ENCODE results near the gene IVD. TPM values are rescaled to one million over a fixed set of nuclear protein-coding genes. Genes with fewer than 3 reads are reported as not detected.

The IVD gene
- total RNA-seq, 2 donors from 2014 or later: 74.1 to 86.1 TPM

DNA sequence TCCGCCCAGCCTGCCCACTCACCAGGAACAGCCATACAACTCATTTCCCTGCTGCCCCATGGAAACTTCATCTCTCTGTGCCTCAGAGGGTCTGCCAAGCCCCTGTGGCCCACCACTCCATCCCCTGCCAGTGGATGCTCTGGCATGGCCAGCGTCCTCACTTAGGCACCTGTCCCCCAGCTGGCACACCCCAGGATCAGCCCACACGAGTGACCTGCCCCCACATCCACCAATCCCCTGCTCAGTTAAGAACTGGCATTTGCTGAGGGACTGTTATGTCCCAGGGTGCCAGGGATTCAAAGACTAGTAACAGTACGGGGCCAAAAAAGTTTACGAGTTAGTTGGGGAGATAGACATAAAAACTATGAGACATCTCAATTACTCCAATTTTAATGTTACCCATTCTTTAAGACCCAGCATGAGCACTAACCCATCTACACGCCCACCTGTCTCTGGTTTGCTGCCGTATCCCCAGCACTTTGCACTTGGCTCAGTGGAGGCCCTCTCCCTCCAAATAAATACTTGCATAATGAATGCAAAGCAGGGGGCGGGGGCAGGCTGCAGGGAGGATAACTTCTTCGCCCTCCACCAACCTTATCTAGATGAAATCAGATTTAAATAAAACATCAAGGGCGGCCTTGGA, 23.6 kb downstream of the IVD start:
- no peak overlapping the region for H3K4me3 ChIP-seq
- intact Hi-C loops (cut with DNase I): no loop called here
- DNase-seq: no peak
- H3K27me3 ChIP-seq: no peaks in the 10 kb centered on the region
- H3K36me3 ChIP-seq: no peaks in the 10 kb centered on the region
- TF ChIP-seq CTCF (IDR thresholded peaks at IDR 0.05): no peak
- no peak overlapping the region for H3K27ac ChIP-seq
- no peaks in the 10 kb centered on the region for H3K9me3 ChIP-seq
- H3K9ac ChIP-seq (ENCODE audit: low read depth in 2 of 2, low read length in 2 of 2): no peak overlapping the region
- H3K4me1 ChIP-seq: no peaks in the 10 kb centered on the region

DNA sequence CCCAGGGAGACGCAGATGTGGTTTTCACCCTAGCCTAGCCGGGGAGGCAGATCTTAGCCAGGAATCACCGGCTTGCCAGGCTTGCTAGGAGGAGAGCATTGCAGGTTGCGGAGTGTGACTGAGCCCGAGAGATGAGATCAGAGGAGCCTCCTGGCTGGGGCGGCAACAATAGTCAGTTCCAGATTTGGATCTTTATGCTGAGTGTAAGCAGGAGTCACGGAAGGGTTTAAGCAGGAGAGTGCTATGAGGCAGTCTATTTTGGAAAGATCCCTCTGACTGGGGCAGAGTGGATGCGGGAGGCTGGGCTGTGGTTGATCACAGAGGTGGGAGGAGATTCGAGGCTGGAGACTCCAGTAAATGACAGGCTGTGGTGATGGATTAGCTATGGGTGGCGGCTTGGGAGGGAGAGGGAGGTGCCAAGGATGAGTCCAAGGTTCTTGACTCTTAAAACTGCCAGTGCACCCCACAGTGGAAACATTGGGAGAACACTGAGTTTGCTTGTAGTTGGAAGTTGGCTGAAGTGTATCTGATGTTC, 24.7 kb downstream of the IVD start:
- H3K27ac ChIP-seq: no peak overlapping the region
- no peak for TF ChIP-seq CTCF (IDR thresholded peaks at IDR 0.05)
- peak; percentile 80 for DNase-seq
- no peak overlapping the region for H3K4me3 ChIP-seq
- intact Hi-C loops (cut with DNase I): no loop called here
- H3K9ac ChIP-seq (ENCODE audit: low read depth in 2 of 2, low read length in 2 of 2): no peak overlapping the region
- no peaks in the 10 kb centered on the region for H3K4me1 ChIP-seq
- H3K36me3 ChIP-seq: no peaks in the 10 kb centered on the region
- no peaks in the 10 kb centered on the region for H3K27me3 ChIP-seq
- H3K9me3 ChIP-seq: no peaks in the 10 kb centered on the region

- Histone ChIP-seq H3K4me1 (peaks cover 5% of the 10 kb centered on the region), H3K36me3 (no peaks in the 10 kb centered on the region), H3K9me3 (no peaks in the 10 kb centered on the region), H3K9ac (ENCODE audit: low read depth in 2 of 2, low read length in 2 of 2) (peak overlapping the region; percentile 40 to 51), H3K4me3 (no peak overlapping the region), H3K27ac (no peak overlapping the region), H3K27me3 (no peaks in the 10 kb centered on the region)
- no peak for DNase-seq
- intact Hi-C loops (cut with DNase I): no loop called here
- no peak for TF ChIP-seq CTCF (IDR thresholded peaks at IDR 0.05)
These were observed 29.6 kb downstream of the IVD start for GRCh38 chr15:40435023-40435709.

DNA sequence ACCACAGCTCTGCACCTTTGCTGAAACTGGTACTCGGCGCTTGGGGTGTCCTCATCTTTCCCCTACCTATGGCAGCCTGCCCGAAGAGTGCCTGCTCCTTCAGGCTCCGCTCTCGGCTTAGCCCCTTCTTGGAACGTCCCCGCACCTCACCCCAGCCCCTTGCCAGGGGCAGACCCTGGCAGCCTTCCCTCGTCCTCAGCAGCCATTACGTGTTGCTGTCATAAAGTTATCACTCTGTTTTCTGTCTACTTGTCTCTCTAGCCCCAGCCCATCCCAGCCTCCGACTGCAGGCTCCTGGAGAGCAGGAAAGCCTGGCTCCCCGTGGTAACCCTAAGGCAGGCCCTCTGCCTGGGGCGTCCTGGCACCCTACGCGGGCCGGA, 30.1 kb downstream of the IVD start:
- Histone ChIP-seq H3K9me3 (no peaks in the 10 kb centered on the region), H3K4me1 (peaks cover 5% of the 10 kb centered on the region), H3K9ac (ENCODE audit: low read depth in 2 of 2, low read length in 2 of 2) (peak overlapping the region; percentile 40 to 51), H3K4me3 (peak overlapping the region; percentile 29), H3K27me3 (no peaks in the 10 kb centered on the region), H3K36me3 (no peaks in the 10 kb centered on the region), H3K27ac (no peak overlapping the region)
- no peak for DNase-seq
- intact Hi-C loops (cut with DNase I): no loop called here
- TF ChIP-seq CTCF (IDR thresholded peaks at IDR 0.05): no peak

DNA sequence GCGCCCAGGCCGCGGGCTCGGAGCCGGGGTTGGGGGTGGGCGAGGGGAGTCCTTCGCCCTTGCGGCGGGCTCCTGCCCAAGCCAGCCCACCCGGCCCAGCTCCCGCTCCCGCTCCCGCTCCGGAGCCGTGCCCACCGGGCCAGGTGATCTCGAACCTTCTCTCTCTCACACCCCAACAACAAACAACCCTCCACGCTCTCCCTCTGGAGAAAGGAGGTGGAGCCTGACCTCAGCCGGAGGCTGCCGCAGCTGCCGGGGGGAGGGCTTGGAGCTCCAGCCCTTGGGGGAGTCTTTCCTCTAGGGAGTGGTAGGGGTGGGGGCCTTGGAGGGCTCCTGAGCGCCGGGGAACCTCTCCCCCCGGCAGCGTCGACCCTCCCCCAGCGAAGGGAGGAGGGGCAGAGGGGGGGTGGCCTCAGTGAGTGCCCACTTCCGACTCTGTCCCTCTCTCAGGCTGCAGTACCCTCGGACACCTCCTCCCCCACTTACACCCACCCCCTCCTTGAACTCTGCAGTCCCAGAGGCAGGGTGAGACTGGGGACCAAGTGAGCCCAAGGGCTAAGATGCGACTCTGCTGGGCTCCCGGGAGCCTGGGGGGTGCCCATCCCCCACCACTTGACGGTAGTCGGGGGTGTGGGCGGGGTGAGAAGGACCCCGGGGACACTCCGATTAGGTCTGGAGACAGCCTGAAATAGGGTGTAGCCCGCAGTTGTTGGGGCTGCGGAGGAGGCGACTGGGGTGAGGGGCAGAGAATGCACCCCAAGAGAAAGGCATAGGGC, 30.7 kb downstream of the IVD start:
- H3K27me3 ChIP-seq: no peaks in the 10 kb centered on the region
- H3K4me1 ChIP-seq: peaks cover 5% of the 10 kb centered on the region
- no peak for TF ChIP-seq CTCF (IDR thresholded peaks at IDR 0.05)
- peak overlapping the region; percentile 29 for H3K4me3 ChIP-seq
- peak overlapping the region; percentile 26 to 58 for H3K9ac ChIP-seq (ENCODE audit: low read depth in 2 of 2, low read length in 2 of 2)
- no peaks in the 10 kb centered on the region for H3K9me3 ChIP-seq
- H3K36me3 ChIP-seq: no peaks in the 10 kb centered on the region
- H3K27ac ChIP-seq: no peak overlapping the region
- DNase-seq: peak; percentile 78
- intact Hi-C loops (cut with DNase I): no loop called here
